Kidney tubule cell (primary cell): ENCODE measurements around the gene DMD.
"Not testable (repeated sequence)": the region's sequence is repeated elsewhere in the genome, so short reads cannot be mapped to it uniquely, and the experiment has no call there.

Experiments used
- DNase-seq: peaks from one replicate; pipeline ENCODE4 v3.0.0-alpha.2; 2018; ENCODE audit warnings: low spot score

Gene DMD

DNA sequence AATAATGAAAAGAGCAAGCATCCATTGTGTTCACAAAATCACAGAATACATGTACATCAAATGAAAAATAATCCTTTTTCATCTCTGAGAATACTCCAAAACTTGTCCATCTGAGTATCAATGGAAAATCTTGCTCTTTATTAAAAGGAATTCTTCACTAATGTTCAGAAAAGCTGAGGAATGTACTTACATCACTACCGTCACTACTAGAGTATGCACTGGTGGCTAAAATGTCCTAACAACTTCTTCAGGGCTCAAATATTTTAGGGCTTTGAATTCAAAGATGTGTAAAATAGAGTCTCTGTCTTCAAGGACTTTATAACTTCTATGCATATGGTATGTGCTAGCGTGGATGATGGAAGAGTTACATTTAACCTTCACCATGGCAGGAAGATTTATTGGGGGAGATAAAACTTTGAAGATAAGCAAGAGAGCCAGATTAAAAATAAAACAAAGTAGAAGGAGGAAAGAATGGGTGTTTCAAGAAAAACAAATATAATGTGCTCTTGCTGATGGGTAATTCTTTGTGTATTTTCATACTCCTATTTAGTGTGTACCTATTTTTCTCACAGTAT is 55.1 kb downstream of the DMD start:
- DNase-seq, result no peak

DNA sequence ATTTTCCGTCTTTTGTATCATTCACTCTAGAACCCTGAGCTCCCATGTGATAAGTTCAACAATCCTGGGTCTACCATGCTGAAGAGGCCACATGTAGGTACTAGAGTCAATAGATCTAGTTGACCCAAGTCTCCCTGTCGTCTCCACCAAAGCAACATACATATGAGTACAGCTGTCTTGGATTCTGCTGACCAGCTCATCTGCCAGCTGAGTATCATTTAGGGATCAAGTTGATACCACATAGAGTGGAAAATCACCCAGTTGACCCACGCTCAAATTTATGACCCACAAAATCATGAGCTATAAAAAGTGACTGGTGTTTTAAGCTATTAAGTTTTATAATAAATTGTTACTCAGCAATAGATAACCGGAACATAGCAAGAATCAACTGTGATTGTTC is 61.8 kb downstream of the DMD start:
- DNase-seq, result no peak

DNA sequence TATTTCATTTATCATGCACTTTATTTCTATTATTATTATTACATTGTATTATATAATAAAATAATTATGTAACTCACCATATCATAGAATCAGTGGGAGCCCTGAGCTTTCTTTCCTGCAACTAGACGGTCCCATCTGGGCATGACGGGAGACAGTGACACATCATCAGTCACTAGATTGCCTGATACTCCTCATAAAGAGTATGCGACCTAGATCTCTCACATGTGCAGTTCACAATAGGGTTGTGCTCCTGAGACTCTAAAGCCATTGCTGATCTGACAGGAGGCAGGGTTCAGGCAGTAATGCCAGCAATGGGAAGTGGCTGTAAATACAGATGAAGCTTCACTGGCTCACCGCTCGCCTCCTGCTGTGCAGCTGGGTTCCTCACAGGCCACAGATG is 62.3 kb downstream of the DMD start:
- no peak for DNase-seq

DNA sequence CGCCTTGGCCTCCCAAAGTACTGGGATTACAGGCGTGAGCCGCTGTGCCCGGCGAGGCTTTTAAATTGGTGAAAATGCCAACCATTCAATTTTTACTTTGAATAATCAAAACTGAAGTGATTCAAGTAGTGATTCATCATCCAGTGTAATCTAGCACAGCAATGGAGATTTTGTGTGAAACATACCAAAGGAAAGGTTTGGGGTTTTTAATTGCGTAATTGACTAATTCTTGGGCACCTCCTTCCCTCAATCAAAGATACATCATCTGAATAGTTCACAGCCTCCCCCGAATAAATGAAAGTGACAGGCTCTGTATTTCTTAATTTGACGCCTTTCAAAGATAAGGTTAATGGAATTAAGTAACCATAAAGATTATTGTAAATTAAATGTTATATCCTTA is 69.0 kb downstream of the DMD start:
- no peak for DNase-seq

DNA sequence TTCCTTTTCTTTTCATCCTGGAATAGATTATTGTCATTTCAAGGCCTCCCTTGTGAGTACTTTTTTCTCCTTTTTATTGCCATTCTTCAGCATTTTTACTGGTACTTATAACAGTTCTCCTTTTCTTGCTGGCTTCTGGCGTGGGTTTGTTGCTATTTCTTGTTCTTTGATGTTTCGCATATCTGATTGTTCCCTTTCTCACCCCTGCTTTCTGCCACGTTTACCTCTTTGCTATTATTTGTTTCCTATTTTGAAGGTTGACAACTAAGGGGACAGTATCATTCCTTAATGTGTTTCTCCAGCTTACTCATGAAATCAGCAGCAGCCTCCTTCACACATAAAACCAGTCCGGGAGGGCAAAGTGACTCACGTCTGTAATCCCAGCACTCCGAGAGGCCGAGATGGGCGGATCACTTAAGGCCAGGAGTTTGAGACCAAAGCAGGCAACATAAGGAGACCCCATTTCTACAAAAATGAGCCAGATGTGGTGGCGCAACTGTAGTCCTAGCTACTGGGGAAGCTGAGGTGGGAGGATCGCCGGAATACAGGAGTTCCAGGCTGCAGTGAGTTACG is 72.6 kb downstream of the DMD start:
- DNase-seq, result no peak

DNA sequence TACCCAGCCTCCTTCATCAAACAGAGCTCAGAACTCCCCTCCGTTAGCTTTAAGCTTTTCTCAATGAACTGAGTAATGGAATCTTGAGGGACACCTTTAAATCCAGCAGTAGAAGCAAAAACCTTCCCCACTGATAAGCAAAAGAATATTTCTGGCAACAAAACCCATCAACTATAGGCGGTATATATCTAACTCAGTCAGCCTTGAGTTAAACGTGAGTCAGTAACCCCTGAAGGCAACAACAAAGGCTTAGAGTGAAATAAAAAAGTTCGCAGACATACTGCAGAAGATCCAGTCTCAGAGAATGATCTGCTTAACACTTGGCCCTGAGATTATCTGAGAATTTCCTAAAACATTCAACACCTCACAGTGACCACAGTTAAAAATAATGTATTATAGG is 77.2 kb downstream of the DMD start:
- no peak for DNase-seq

DNA sequence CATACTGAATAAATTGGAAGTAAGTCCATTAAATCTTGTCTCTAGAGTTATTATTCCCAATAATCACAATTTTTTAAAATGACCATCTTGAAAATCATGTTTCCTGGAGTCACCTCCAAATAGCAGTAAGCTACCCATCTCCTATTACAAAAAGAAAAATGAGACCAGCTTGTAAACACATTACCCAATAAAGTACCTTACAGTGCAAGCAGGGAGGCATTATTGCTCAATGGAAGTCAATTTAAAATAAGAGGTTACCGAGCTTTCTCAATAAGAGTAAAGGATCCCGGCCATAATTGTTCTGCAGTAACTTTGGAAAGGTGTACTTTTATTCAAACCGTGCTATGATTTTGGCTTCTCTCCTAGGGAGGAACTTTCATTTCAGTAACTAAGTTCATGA is 78.0 kb downstream of the DMD start:
- DNase-seq, result no peak

DNA sequence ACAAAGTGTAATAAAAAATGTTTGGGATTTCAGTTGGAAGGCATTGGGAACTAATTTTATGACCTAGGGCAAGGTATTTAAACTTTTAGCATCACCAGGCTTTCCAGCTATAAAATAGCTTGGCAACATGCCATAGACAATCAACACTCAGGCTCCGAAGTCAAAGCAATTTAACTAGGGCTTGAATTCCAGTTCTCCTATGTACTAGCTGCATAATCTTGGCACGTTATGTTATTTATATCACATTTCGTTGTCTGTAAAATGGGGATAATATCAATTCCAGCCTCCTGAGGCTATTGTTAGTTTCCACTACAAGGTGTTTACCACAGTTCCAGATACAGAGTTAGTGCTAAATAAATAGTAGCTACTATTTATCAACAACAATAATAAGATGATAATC is 78.8 kb downstream of the DMD start:
- no peak for DNase-seq

DNA sequence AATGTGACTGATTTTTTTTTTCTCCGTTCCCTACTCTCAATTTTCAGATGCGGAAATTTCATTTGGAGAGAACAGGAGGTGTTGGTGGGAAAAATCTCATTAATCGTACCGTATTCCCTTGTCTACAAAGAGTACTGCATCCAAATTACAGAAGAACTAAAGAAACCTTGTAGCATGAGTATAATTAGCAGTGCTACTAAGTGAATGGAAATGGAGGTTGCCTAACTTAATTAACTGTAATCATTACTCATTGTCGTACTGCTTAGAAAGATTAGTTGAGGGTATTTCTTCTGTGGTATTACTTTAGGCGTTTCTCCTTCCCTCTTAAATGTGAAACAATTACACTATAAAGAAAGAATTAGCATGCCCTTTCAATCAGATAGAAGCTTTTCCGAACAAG is 81.7 kb downstream of the DMD start:
- DNase-seq, result no peak

DNA sequence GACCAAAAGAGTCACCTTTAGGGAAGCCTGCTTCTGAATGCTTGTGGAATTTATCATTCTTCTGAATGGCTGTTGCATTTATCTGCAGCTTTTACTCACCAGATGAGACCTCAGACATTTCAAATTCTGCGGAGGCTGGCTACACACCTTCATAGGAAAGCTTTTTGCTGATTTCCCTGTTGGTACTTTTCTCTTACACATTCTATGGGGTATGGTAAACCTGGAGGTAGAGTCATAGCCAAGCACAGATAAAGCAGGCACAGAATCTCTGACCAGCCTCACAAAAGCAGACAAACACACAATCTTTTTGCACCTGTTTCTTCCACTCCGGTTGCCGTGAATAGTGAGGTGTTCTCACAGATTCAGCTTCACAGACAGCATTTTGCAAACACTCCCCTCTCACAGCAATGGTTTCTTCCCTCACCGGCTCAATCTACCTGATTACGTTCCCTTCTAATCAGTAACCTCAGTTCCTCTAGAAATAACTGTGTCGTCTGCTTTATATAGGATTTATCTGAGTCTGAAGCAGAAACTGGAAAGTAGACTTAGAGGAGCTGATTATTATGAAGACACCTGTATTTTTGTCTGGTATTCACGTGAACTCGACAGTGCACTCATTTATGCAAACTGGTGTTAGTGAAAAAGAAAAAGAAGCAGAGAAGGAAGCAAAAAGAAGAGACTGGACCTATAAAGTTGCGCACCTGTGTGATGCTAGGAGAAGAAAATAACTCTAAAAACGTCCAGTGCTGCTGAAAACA is 83.1 kb downstream of the DMD start:
- DNase-seq, result no peak

DNA sequence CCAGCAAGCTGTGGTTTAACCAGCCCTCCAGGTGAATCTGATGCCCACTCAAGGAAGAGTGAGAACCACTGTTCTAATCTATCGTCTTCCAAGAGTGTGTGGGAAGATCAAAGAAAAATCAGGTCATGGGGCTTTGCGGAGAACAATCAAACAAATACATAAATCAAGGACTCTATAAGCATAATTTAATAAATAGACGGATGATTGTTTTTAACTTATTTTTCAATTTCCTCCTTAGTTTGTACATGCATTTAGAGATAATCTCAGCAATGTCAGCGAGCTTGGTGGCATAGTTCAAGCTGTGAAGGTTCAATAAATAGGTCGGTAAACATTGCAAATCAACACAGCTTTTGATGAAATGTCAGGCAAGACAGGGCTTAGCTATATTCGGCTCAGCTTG is 84.9 kb downstream of the DMD start:
- no peak for DNase-seq

DNA sequence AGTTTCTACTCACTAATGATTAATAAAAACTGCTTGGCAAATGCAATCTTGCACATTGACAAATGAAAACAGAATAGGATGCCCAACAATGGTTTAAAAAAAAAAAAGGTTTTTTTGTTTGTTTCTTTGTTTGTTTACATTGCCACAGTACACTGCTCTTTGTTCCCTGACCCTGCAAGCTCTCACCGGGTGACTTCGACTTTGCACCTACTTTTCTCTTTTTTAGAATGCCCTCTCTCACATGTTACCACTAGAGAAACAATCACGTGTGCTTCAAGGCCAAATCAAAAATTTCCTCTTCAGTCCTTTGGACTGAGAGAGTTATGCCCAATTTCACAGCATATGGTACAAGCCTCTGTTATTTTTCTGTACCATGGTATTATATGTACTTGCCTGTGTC is 101.5 kb downstream of the DMD start:
- DNase-seq, result no peak

DNA sequence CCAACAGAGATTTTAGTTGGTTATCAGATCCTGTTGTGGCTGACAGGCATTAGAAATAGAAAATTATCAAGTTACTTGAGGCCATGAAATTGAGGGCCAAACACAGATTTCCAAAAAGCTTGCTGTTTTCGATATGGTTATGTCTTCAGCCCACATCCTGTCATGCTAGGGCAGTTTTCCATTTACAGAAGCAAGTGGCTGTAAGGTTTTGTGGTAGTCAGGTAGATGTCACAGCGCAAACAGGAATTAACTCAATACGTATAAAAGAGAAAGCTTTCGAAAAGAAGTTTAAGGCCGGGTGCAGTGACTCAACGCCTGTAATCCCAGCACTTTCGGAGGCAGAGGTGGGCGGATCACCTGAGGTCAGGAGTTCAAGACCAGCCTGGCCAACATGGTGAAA is 104.6 kb downstream of the DMD start:
- no peak for DNase-seq

DNA sequence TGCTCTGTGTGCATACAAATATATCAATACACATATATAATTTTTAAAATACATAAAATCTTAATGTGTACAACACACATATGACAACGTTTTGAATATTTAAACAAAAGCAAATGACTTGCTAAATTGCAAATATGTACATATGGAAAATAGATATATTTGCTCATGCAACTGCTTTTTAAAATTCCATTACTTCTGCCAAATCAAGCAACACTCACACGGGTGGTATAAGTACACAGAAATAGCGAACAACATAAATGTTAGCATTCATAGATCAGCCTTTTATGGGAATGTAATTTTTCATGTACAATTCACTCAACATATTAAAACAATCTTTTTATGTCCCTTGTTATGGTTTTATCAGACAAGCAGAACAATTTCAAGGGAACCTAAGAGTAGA is 116.3 kb downstream of the DMD start:
- DNase-seq, result no peak

DNA sequence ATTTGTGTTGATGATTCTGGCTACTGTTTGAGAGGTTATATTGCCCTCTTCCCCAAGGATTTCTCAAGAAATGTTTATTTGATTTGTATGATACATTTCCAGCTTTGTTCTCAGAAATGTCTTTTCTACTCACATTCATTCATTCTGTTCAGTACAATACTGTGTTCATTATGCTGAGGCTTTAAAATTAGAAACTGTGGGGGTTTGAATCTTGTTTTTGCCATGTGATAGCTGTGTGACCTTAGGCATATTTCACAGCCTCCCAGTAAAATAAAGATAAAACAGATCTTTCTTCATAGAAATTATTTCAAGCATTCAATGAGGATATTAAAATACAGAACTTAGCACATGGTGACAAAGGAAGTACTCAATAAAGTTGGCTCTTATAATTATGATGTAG is 123.9 kb downstream of the DMD start:
- no peak for DNase-seq

DNA sequence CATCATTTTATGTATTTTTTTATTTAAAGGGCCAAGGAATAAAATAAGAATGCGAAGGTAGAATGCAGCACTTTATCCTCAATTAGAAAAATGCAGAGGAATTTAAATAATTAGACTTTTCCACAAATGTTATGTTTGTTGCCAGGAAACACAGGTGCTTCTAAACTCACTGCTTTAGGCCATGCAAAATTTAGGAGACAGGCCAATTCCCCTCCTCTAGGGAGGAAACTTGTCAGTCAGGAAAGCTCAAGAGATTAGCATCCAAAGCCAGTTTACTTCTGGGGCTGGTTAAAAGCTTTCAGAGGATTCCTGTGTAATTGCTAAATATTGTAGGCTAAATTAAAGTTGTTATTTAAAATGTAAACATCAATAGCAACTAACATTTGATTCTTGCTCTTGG is 124.5 kb downstream of the DMD start:
- DNase-seq, result no peak

DNA sequence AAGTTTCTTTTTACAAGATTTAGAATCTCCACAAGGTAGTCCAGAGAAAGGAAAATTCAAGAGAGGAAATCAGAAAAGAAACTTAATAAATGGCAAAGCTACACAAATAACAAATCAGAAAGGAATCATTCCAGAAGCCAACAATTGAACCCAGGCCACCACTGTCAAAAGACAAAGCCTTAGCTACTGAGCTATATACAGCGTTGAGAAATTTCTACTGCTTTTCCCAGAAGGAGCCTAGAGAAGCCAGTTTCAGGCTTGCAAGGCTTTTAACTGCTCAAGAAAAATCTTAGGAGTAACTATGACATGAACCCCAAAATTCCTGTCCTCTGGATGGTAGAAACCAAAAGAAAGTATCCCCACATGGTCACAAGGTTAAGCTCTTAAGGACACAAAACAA is 129.0 kb downstream of the DMD start:
- DNase-seq, result no peak

DNA sequence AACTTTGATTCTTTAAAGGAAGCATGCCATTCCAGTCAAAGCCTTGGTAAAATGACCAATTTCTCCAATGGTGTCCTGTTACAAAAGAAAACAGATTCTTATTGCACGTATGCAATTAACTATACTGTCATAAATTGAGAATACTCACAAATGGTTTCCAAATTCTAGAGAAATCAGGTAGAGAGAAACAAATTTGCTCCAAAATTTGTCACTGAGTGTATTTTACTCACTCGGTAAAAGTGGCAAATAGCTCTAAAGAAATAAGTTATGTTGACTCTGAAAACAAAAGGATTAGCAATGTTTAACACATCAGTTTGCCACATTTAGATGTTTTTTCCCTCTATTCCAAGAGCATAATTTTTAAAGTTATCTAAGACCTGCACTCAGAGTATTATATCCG is 133.1 kb downstream of the DMD start:
- DNase-seq, result no peak

DNA sequence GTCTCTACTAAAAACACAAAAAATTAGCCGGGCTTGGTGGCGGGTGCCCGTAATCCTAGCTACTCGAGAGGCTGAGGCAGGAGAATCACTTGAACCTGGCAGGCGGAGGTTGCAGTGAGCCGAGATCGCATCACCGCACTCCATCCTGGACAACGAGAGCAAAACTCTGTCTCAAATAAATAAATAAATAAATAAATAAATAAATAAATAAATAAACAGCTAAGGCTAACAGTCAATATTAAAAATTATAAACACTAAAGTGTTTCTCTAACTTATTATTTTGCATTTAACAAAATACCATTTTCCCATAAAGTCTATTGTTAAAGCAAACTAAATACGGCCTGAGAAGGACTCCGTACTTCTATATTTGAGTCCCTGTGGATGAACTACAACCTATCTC is 137.7 kb downstream of the DMD start:
- DNase-seq, result not testable (repeated sequence)

DNA sequence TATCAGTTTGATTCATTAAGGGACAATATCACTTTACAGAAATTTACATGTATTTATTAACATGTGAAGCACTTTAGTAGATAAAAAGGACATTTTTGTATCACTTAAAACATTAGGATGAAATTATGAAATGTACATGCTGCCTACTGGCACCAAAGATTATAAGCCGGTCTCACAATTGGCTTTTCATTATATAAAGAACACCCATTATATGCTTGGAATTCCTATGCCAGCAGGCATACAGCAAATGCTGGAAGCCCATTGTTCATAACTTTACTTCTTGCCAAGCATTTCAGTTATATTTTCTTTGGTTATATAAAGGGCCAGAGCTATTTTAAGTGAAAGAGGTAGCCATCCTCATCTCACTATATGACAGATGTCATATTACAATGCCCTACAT is 145.9 kb downstream of the DMD start:
- no peak for DNase-seq

DNA sequence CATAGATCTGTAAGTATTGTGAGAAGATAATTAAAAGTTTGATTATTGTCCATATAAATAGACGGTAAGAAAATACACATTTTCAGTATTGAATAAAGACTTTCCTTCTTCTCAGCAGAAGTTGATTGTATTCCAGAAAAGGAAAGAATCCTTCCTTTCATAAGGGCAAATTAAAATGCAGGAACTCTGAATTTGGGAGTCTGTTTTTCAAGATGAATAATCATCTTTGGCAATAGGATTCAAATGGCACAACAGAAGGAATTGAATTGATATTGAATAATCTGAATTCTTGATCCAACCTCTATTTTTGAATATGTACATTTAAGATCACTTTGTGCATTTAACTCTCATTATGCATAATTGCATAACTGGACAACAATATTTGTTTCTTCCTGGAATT is 149.3 kb downstream of the DMD start:
- no peak for DNase-seq

DNA sequence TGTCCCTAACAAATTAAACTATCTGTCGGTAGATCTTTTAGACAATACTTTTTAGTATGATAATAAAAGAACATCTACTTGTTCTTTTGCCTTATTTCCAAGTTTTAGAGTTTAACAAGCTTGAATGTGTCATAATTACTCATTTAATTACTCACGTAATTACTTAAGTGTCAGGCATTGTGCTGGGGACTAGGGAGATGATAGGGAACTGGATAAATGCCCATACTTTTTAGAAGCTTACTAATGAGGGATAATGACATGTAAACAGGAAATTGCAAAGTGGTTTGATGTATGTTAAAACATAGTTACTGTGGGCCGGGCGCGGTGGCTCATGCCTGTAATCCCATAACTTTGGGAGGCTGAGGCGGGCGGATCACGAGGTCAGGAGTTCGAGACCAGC is 158.3 kb downstream of the DMD start:
- no peak for DNase-seq

DNA sequence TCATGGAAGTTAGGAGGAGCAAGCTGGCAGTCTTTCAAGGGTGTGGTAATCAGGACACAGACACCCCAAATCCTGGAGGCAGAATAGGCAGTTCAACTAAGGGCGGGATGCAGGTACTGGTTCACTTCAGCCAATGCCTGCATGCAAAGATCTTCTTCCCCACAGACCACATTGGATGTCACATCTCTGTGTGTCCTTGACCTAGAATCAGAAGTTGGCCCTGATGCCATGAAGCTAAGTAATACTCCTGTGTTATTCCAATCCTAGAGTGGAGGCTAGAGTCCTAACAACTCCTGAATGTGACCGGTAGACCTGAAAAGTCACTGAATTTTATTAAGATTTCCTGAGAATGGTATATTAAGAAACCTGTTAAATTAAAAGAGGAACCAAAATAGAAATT is 165.5 kb downstream of the DMD start:
- DNase-seq, result no peak

DNA sequence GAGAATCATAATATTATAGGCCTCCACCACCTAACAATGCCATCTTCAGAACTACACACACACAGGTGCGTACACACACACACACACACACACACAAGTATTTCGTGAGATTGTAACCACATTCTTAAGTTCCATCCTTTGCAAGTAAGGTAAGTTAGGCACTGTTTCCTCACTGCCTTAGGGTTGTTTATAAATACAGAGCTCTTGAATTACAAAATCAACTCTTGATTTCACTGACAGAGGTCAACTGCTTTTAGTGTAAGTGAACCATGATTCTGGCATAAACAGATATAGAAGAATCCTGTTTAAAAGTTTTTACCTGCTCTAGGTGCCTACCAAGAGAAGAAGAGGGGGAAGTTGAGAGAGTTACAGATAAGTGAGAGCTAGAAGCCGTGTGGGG is 166.1 kb downstream of the DMD start:
- no peak for DNase-seq
